ENCODE results near the gene RPTN. TPM values are rescaled to one million over a fixed set of nuclear protein-coding genes. Genes with fewer than 3 reads are reported as not detected.

The RPTN gene
- total RNA-seq, 2 donors from 2014 or later, result not detected

DNA sequence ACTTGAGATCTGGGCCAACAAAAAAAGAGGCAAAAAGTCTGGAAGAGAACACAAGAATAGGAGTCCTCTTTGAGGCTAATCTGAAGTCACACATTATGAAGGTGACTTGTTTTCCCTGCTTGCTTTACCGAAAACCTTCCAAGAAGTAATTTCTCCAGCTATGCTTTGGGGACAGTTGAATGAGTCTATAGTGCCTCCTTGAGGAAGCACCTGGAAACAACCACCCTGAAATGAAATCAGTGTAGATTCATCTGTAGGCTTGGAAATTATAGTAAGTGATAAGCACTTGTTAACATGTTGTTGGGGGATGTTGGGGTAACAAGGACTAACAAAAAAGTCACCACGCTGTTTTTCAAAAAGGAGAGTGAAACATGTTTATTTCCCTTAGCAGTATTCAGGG lies 23.4 kb upstream of the RPTN start:
- Mint-ChIP-seq H3K9me3 (no peaks in the 10 kb centered on the region), H3K4me3 (no peak overlapping the region), H3K4me1 (ENCODE audit: low read depth) (peaks cover 6% of the 10 kb centered on the region), H3K27me3 (ENCODE audit: low read depth) (peaks cover 19% of the 10 kb centered on the region), H3K36me3 (ENCODE audit: insufficient read depth in 2 of 2) (no peaks in the 10 kb centered on the region), H3K27ac (no peak overlapping the region)
- DNase-seq (no peak), ATAC-seq (replicated peaks in 1 of 2) (peak in 1 of 2 donors; percentile 50)

GRCh38 chr1:152179566-152179965 lies 20.5 kb upstream of the RPTN start:
- Mint-ChIP-seq H3K27me3 (ENCODE audit: low read depth) (peaks cover 27% of the 10 kb centered on the region), H3K4me3 (no peak overlapping the region), H3K9me3 (no peaks in the 10 kb centered on the region), H3K27ac (no peak overlapping the region), H3K36me3 (ENCODE audit: insufficient read depth in 2 of 2) (no peaks in the 10 kb centered on the region), H3K4me1 (ENCODE audit: low read depth) (peaks cover 6% of the 10 kb centered on the region)
- DNase-seq (no peak), ATAC-seq (replicated peaks in 1 of 2) (no peak)

- DNase-seq, result no peak
- Mint-ChIP-seq H3K27me3 (ENCODE audit: low read depth) (peaks cover 17% of the 10 kb centered on the region), H3K9me3 (peaks cover 0 to 2% of the 10 kb centered on the region in 2 donors), H3K4me3 (no peak overlapping the region), H3K4me1 (ENCODE audit: low read depth) (peaks cover 7% of the 10 kb centered on the region), H3K27ac (no peak overlapping the region), H3K36me3 (ENCODE audit: insufficient read depth in 2 of 2) (peaks cover 0 to 2% of the 10 kb centered on the region in 2 donors)
- ATAC-seq (replicated peaks in 1 of 2), result no peak
Observed at GRCh38 chr1:152170287-152170905, 11.4 kb upstream of the RPTN start.

DNA sequence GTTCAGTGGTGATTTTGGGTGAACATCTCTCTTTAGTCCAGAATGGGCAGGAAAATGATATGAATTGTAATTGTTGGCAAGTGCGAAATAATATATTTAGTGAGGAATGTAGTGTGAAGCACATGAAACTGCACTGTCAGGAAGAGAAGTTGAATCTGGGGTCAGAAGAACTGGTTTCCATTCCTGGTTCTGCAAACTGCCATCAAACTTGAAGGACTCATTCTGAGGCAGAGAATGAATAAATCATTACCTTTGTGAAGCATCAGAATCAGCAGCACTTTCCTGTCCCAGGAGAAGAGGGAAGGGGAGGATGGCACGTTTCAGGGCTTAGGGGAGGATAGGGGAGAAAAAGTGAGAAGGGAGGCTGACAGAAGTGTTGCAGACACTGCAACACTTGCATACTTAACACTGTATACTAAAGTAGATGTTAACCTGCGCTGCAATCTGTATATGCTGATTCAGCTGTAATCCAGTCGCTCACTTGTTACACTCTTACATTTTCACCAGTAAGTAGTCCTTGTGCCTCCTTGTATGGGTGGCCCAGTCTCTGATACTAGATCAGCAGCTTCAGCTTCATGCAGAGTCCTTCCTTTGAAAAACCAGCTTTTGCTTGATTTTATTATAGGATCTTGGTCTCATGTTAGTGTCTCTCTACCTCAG lies 10.5 kb upstream of the RPTN start:
- peaks cover 8% of the 10 kb centered on the region for H3K4me1 Mint-ChIP-seq (ENCODE audit: low read depth)
- no peak for ATAC-seq (replicated peaks in 1 of 2)

GRCh38 chr1:152168535-152168868 lies 9.5 kb upstream of the RPTN start:
- Mint-ChIP-seq H3K27ac (no peak overlapping the region), H3K36me3 (ENCODE audit: insufficient read depth in 2 of 2) (peaks cover 0 to 2% of the 10 kb centered on the region in 2 donors), H3K27me3 (ENCODE audit: low read depth) (peaks cover 23% of the 10 kb centered on the region), H3K4me1 (ENCODE audit: low read depth) (peaks cover 8% of the 10 kb centered on the region), H3K4me3 (no peak overlapping the region), H3K9me3 (peaks cover 0 to 2% of the 10 kb centered on the region in 2 donors)
- no peak for DNase-seq
- no peak for ATAC-seq (replicated peaks in 1 of 2)

More for the DNA sequence above, 10.5 kb upstream of the RPTN start:
- Mint-ChIP-seq H3K27ac (no peak overlapping the region), H3K9me3 (peaks cover 0 to 2% of the 10 kb centered on the region in 2 donors), H3K36me3 (ENCODE audit: insufficient read depth in 2 of 2) (peaks cover 0 to 2% of the 10 kb centered on the region in 2 donors), H3K27me3 (ENCODE audit: low read depth) (peaks cover 16% of the 10 kb centered on the region), H3K4me3 (no peak overlapping the region)
- no peak for DNase-seq

- Mint-ChIP-seq H3K9me3 (peaks cover 0 to 2% of the 10 kb centered on the region in 2 donors), H3K36me3 (ENCODE audit: insufficient read depth in 2 of 2) (peaks cover 0 to 2% of the 10 kb centered on the region in 2 donors), H3K4me1 (ENCODE audit: low read depth) (peaks cover 8% of the 10 kb centered on the region), H3K4me3 (no peak overlapping the region), H3K27ac (no peak overlapping the region), H3K27me3 (ENCODE audit: low read depth) (peaks cover 28% of the 10 kb centered on the region)
- no peak for ATAC-seq (replicated peaks in 1 of 2)
- DNase-seq, result no peak
Observed at GRCh38 chr1:152167835-152168534, 9.0 kb upstream of the RPTN start.

DNA sequence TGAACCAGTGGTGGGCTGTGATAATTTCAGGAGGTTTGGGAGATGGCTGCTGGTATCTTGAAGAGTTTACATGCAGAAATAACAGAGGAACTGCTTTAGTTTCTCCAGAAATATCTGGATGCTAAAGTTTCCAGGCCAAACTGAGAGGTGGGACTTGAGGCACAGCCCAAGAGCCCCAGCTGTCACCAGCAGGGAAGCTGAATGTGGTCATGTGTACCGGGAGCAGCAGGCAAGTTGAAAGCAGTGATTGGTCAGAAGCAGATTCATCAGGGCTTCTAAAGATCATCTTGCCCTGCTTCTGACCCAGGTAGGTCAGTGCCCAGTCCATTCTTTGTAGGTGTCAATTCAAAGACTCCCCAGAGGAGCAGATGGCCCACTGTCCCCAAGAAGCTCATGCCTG lies 7.9 kb upstream of the RPTN start:
- Mint-ChIP-seq H3K9me3 (peaks cover 0 to 2% of the 10 kb centered on the region in 2 donors), H3K4me1 (ENCODE audit: low read depth) (peaks cover 8% of the 10 kb centered on the region), H3K4me3 (no peak overlapping the region), H3K27ac (no peak overlapping the region), H3K36me3 (ENCODE audit: insufficient read depth in 2 of 2) (peaks cover 0 to 2% of the 10 kb centered on the region in 2 donors), H3K27me3 (ENCODE audit: low read depth) (peaks cover 35% of the 10 kb centered on the region)
- DNase-seq (no peak), ATAC-seq (replicated peaks in 1 of 2) (no peak)

GRCh38 chr1:152165286-152166077 lies 6.5 kb upstream of the RPTN start:
- Mint-ChIP-seq H3K4me1 (ENCODE audit: low read depth) (peaks cover 8% of the 10 kb centered on the region), H3K27me3 (ENCODE audit: low read depth) (peaks cover 35% of the 10 kb centered on the region), H3K9me3 (peaks cover 0 to 2% of the 10 kb centered on the region in 2 donors), H3K4me3 (no peak overlapping the region), H3K36me3 (ENCODE audit: insufficient read depth in 2 of 2) (peaks cover 0 to 2% of the 10 kb centered on the region in 2 donors), H3K27ac (peak overlapping the region; percentile 34)
- no peak for ATAC-seq (replicated peaks in 1 of 2)
- no peak for DNase-seq

DNA sequence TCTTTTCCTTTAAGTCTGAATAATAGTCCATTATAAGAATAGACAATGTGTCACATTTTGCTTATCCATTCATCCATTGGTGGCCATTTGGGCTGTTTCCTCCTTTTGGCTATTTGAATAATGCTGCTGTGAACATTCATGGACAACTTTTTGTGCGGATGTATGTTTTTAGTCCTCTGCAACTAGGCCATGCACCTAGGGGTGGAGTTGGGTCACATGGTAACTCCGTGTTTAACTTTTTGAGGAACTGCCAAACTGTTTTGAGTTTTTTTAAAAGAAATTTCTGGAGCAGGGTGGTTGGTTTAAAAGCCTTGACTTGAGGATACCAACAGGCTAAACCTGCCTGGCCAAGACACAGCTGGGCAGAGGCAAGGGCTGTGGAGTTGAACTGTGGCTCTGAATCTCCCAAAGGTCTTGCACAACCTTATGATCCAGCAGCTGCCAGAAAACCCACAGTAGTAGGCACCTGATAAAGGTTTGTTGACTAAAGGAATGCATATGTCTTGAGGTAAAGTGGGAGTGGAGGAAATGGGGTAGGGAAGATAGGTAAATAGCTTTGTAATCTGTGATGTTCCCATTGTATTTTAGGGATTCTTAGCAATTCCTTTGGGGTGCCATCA lies 5.6 kb upstream of the RPTN start:
- Mint-ChIP-seq H3K36me3 (ENCODE audit: insufficient read depth in 2 of 2) (peaks cover 0 to 2% of the 10 kb centered on the region in 2 donors), H3K9me3 (peaks cover 0 to 2% of the 10 kb centered on the region in 2 donors), H3K4me3 (no peak overlapping the region), H3K4me1 (ENCODE audit: low read depth) (peaks cover 8% of the 10 kb centered on the region), H3K27ac (no peak overlapping the region), H3K27me3 (ENCODE audit: low read depth) (peaks cover 40% of the 10 kb centered on the region)
- DNase-seq (no peak), ATAC-seq (replicated peaks in 1 of 2) (no peak)

- peaks cover 0 to 2% of the 10 kb centered on the region in 2 donors for H3K9me3 Mint-ChIP-seq
- peaks cover 0 to 2% of the 10 kb centered on the region in 2 donors for H3K36me3 Mint-ChIP-seq (ENCODE audit: insufficient read depth in 2 of 2)
- DNase-seq (no peak), ATAC-seq (replicated peaks in 1 of 2) (no peak)
- peaks cover 8% of the 10 kb centered on the region for H3K4me1 Mint-ChIP-seq (ENCODE audit: low read depth)
- H3K27ac Mint-ChIP-seq, result no peak overlapping the region
- H3K27me3 Mint-ChIP-seq (ENCODE audit: low read depth), result peaks cover 34% of the 10 kb centered on the region
- H3K4me3 Mint-ChIP-seq, result no peak overlapping the region
Observed at GRCh38 chr1:152162792-152163463, 3.9 kb upstream of the RPTN start.

DNA sequence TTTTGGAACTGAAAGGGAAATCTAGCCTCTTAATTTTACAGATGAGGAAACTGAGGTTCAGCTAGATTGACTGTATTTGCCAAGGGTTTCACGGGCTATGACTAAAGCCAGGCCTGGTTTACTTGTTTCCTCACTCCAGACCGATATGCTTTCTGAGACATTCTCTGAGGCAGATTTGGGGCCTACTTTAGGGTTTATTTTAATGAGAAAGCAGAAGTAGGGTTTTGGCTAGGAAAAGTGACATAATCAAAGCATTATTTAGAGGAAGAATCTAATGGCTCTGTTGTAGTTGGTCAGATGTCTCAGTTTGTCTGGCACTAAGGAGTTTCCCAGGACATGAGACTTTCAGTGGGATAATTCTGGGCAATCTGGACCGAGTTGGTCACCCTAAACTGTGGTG lies 1.5 kb upstream of the RPTN start:
- no peaks in the 10 kb centered on the region for H3K36me3 Mint-ChIP-seq (ENCODE audit: insufficient read depth in 2 of 2)
- no peaks in the 10 kb centered on the region for H3K9me3 Mint-ChIP-seq

GRCh38 chr1:152153996-152154395 lies 5.0 kb downstream of the RPTN start:
- H3K27me3 Mint-ChIP-seq (ENCODE audit: low read depth), result peaks cover 37% of the 10 kb centered on the region
- peaks cover 9% of the 10 kb centered on the region for H3K4me1 Mint-ChIP-seq (ENCODE audit: low read depth)
- no peak for DNase-seq
- no peak overlapping the region for H3K4me3 Mint-ChIP-seq
- no peak overlapping the region for H3K27ac Mint-ChIP-seq
- peaks cover under 1 to 1% of the 10 kb centered on the region in 2 donors for H3K36me3 Mint-ChIP-seq (ENCODE audit: insufficient read depth in 2 of 2)
- H3K9me3 Mint-ChIP-seq, result peaks cover under 1 to 1% of the 10 kb centered on the region in 2 donors
- ATAC-seq (replicated peaks in 1 of 2), result no peak

More for the DNA sequence above, 1.5 kb upstream of the RPTN start:
- Mint-ChIP-seq H3K4me3 (no peak overlapping the region), H3K4me1 (ENCODE audit: low read depth) (peaks cover 3% of the 10 kb centered on the region), H3K27me3 (ENCODE audit: low read depth) (peaks cover 28% of the 10 kb centered on the region), H3K27ac (no peak overlapping the region)
- no peak for ATAC-seq (replicated peaks in 1 of 2)
- DNase-seq, result no peak
